H1 (cell line): ENCODE results near the gene IWS1.

Experiments used
- CBX5 ChIP-seq: fragments of 300-800, 300-1000 bp; sonication (generic); IDR thresholded peaks from 2 replicates; pipeline ENCODE4 v1.7.1; 2016; ENCODE audit warnings: antibody characterized with exemption, low read length, low read depth
- CREB1 ChIP-seq: IDR thresholded peaks from 2 replicates; pipeline ENCODE4 v1.6.1; 2012; ENCODE audit warnings: inconsistent platforms
- EZH2 ChIP-seq: fragments of 200-600 bp; sonication (generic); IDR thresholded peaks from 2 replicates; pipeline ENCODE4 v1.7.1; 2012; ENCODE audit warnings: low read depth, mild to moderate bottlenecking, moderate library complexity, low read length, inconsistent platforms; ENCODE audit not compliant: severe bottlenecking
- GTF2F1 ChIP-seq: IDR thresholded peaks from 2 replicates; pipeline ENCODE4 v1.6.1; 2012; ENCODE audit warnings: low read depth, low read length, improper control_type of control experiment, borderline replicate concordance
- MAFK ChIP-seq: IDR thresholded peaks from 2 replicates; pipeline ENCODE4 v1.6.1; 2012; ENCODE audit warnings: low read depth, mild to moderate bottlenecking, improper control_type of control experiment, low read length
- POLR2A ChIP-seq, 2 experiments: IDR thresholded peaks; 1 replicate in 1 of 2; 2 replicates in 1 of 2; pipeline ENCODE4 v1.6.1; 2011; ENCODE audit warnings: low read depth in 2 of 2, low read length in 2 of 2, mild to moderate bottlenecking in 2 of 2; ENCODE audit errors: control extremely low read depth in 1 of 2
- RAD21 ChIP-seq, 2 experiments: IDR thresholded peaks in 1 of 2; conservative IDR thresholded peaks in 1 of 2; 2 replicates each; pipeline ENCODE4 v1.6.1; 2011; ENCODE audit warnings: low read depth in 2 of 2, low read length in 2 of 2, improper control_type of control experiment in 1 of 2, inconsistent platforms in 1 of 2, mild to moderate bottlenecking in 1 of 2, moderate library complexity in 1 of 2
- TAF1 ChIP-seq: IDR thresholded peaks from 2 replicates; pipeline ENCODE4 v1.6.1; 2011; ENCODE audit warnings: mild to moderate bottlenecking, low read depth, low read length
- TF ChIP-seq, protein P1 (sequence below): IDR thresholded peaks from 2 replicates; pipeline ENCODE4 v1.6.1; 2012; ENCODE audit warnings: inconsistent platforms
- TF ChIP-seq, protein P2 (sequence below), 3 experiments: IDR thresholded peaks; 1 replicate in 2 of 3; 2 replicates in 1 of 3; pipeline versions ENCODE4 v1.5.1 to v1.6.1; 2011; ENCODE audit warnings: low read length in 3 of 3, mild to moderate bottlenecking in 3 of 3, inconsistent platforms in 2 of 3, low read depth in 1 of 3, moderate library complexity in 1 of 3; ENCODE audit not compliant: insufficient read depth in 1 of 3; ENCODE audit errors: control extremely low read depth in 1 of 3
- TF ChIP-seq, protein P3 (sequence below): IDR thresholded peaks from 2 replicates; pipeline ENCODE4 v1.6.1; 2011; ENCODE audit warnings: low read depth, mild to moderate bottlenecking, low read length; ENCODE audit not compliant: insufficient read depth

DNA sequence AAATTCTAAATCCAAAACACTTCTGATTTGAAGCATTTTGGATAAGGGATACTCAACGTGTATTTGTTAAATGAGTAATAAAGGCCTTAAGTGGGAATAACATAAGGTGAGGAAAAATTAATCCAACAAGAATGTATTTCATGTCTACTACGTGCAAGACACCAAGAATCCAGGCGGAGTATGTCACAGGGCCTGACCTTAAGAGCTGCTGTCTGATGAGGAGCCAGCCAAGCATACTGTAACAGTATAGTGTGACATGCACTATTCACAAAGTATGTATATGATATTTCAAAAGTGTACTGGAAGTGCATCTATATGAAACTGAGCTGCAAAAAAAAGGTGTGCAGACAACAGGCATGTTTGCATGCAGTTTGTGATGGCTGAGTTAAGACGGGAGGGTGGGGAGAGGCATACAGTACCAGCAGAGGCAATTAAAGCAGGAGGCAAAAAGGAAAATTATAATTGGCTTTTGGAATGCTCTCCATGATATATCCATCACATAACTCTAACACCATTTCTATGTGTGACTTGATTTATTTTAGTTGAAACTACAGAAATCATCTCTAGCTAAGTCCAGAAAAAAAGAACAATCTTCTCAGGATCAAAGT, 18.2 kb downstream of the IWS1 start:
- TF ChIP-seq POLR2A (IDR thresholded peaks at IDR 0.05; ENCODE audit: control extremely low read depth in 1 of 2, low read depth in 2 of 2, low read length in 2 of 2) (no peak), EZH2 (no peak), RAD21 (IDR thresholded peaks at IDR 0.05 in 1 of 2, conservative IDR thresholded peaks at IDR 0.05 in 1 of 2; ENCODE audit: low read depth in 2 of 2, low read length in 2 of 2) (no peak), CBX5 (no peak), TAF1 (no peak), CREB1 (no peak), MAFK (no peak), GTF2F1 (no peak)
- TF ChIP-seq, protein P1, sequence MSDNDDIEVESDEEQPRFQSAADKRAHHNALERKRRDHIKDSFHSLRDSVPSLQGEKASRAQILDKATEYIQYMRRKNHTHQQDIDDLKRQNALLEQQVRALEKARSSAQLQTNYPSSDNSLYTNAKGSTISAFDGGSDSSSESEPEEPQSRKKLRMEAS = no peak
- TF ChIP-seq, protein P2, sequence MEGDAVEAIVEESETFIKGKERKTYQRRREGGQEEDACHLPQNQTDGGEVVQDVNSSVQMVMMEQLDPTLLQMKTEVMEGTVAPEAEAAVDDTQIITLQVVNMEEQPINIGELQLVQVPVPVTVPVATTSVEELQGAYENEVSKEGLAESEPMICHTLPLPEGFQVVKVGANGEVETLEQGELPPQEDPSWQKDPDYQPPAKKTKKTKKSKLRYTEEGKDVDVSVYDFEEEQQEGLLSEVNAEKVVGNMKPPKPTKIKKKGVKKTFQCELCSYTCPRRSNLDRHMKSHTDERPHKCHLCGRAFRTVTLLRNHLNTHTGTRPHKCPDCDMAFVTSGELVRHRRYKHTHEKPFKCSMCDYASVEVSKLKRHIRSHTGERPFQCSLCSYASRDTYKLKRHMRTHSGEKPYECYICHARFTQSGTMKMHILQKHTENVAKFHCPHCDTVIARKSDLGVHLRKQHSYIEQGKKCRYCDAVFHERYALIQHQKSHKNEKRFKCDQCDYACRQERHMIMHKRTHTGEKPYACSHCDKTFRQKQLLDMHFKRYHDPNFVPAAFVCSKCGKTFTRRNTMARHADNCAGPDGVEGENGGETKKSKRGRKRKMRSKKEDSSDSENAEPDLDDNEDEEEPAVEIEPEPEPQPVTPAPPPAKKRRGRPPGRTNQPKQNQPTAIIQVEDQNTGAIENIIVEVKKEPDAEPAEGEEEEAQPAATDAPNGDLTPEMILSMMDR (IDR thresholded peaks at IDR 0.05; ENCODE audit: control extremely low read depth in 1 of 3, insufficient read depth in 1 of 3, low read depth in 1 of 3, low read length in 3 of 3) = no peak
- TF ChIP-seq, protein P3, sequence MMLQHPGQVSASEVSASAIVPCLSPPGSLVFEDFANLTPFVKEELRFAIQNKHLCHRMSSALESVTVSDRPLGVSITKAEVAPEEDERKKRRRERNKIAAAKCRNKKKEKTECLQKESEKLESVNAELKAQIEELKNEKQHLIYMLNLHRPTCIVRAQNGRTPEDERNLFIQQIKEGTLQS = no peak
